Measurements from ENCODE around the gene SLC17A1. TPM values are rescaled to one million over a fixed set of nuclear protein-coding genes. Genes with fewer than 3 reads are reported as not detected.

The SLC17A1 gene
- total RNA-seq, 4 donors from 2014 or later = not detected

DNA sequence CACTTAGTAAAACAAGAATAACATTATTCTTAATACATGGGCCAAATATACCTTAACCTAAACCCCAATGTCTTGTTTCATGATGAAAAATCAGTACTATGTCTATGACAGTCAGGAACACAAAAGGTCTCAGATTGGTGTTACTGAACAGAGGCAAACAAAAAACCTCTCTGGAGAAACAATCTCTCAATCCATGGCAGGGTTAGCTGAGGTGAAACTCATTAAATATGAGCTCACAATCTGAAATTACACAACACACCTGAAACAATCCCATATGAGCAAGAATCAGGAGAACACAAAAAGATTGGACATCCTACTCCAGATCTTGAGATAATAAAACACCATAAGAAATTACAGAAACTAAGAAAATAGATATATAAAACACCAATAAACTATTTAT is 83.8 kb downstream of the SLC17A1 start:
- TF ChIP-seq, protein P1, sequence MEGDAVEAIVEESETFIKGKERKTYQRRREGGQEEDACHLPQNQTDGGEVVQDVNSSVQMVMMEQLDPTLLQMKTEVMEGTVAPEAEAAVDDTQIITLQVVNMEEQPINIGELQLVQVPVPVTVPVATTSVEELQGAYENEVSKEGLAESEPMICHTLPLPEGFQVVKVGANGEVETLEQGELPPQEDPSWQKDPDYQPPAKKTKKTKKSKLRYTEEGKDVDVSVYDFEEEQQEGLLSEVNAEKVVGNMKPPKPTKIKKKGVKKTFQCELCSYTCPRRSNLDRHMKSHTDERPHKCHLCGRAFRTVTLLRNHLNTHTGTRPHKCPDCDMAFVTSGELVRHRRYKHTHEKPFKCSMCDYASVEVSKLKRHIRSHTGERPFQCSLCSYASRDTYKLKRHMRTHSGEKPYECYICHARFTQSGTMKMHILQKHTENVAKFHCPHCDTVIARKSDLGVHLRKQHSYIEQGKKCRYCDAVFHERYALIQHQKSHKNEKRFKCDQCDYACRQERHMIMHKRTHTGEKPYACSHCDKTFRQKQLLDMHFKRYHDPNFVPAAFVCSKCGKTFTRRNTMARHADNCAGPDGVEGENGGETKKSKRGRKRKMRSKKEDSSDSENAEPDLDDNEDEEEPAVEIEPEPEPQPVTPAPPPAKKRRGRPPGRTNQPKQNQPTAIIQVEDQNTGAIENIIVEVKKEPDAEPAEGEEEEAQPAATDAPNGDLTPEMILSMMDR (IDR thresholded peaks at IDR 0.05; ENCODE audit: low read depth) = no peak

- TF ChIP-seq, protein P1 (IDR thresholded peaks at IDR 0.05; ENCODE audit: low read depth) = no peak
Measured at GRCh38 chr6:25747477-25747876, 84.4 kb downstream of the SLC17A1 start.

- TF ChIP-seq, protein P1 (IDR thresholded peaks at IDR 0.05; ENCODE audit: low read depth) = no peak
Measured at GRCh38 chr6:25746968-25747367, 84.9 kb downstream of the SLC17A1 start.

DNA sequence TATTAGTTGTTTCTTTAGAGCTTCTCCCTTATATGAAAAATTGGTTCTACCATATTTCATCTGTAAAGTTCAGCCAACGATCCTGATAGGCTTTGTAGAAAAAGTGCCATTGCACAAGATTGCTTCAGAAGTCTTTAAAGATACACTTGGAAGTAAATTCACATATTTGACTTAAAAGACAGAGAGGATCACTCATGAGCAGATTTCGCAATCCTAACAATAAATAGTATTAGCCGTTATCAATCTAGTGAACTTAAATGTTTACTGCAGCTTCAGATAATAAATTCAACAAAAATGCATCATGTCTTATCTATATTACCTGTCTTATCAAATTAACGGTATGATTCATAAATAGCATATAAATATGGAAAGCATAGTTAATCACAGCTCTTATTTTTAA is 86.0 kb downstream of the SLC17A1 start:
- TF ChIP-seq, protein P1 (IDR thresholded peaks at IDR 0.05; ENCODE audit: low read depth) = no peak

GRCh38 chr6:25743868-25744267 is 88.0 kb downstream of the SLC17A1 start:
- TF ChIP-seq, protein P1 (IDR thresholded peaks at IDR 0.05; ENCODE audit: low read depth) = no peak

GRCh38 chr6:25735261-25735660 is 96.6 kb downstream of the SLC17A1 start:
- TF ChIP-seq, protein P1 (IDR thresholded peaks at IDR 0.05; ENCODE audit: low read depth) = no peak

Other genes with a start within 250 kb of the SLC17A1 start
- 10 to 100 TPM in 1 of 4 donors, 1 to 10 TPM in 1, under 1 TPM in 2; 0.85 to 26.6 (median 1.9) TPM for gene SCGN, start 179.8 kb downstream of the SLC17A1 start, total RNA-seq
- not detected for gene SLC17A4, start 77.3 kb downstream of the SLC17A1 start, total RNA-seq
- gene SLC17A3, start 42.2 kb upstream of the SLC17A1 start, total RNA-seq = not detected
- gene SLC17A2, start 98.6 kb upstream of the SLC17A1 start, total RNA-seq = not detected
- 10 to 100 TPM; 10.2 to 20.4 (median 11.2) TPM for gene TRIM38, start 130.8 kb upstream of the SLC17A1 start, total RNA-seq